Ascending aorta (tissue), 2 donors: ENCODE measurements around the gene SLC7A1. TPM values are rescaled to one million over a fixed set of nuclear protein-coding genes. Genes with fewer than 3 reads are reported as not detected.

ENCODE experiments used
- DNase-seq, 2 donors: peaks; one replicate each; pipeline ENCODE4 v3.0.0-alpha.2; 2019; ENCODE audit warnings: low spot score in 2 of 2
- H3K27ac ChIP-seq, 2 donors: fragments of 200-600 bp; sonication (generic); one replicate each; pipeline ENCODE4 v1.5.1; 2016 to 2017; ENCODE audit warnings: mild to moderate bottlenecking in 1 of 2
- H3K27me3 ChIP-seq: fragments of 200-600 bp; sonication (generic); one replicate; pipeline ENCODE4 v1.5.1; 2017
- H3K36me3 ChIP-seq, 2 donors: fragments of 200-600 bp; sonication (generic); one replicate each; pipeline ENCODE4 v1.5.1; 2016
- H3K4me1 ChIP-seq, 2 donors: fragments of 200-600 bp; sonication (generic); one replicate each; pipeline ENCODE4 v1.5.1; 2016 to 2017; ENCODE audit warnings: mild to moderate bottlenecking in 1 of 2
- H3K4me3 ChIP-seq, 2 donors: fragments of 200-600 bp; sonication (generic); one replicate each; pipeline ENCODE4 v1.5.1; 2016 to 2017; ENCODE audit warnings: mild to moderate bottlenecking in 1 of 2
- H3K9me3 ChIP-seq, 2 donors: fragments of 200-600 bp; sonication (generic); one replicate each; pipeline ENCODE4 v1.5.1; 2016
- intact Hi-C: fragments of 100-400 bp; cut with DNase I; formaldehyde crosslinking; loops from one replicate; pipeline ENCODE4 v1.15.1; 2023
- total RNA-seq: library from RNA; depleted of rRNA; stranded (reverse); fragments of >200 nt; gene quantifications from one replicate; pipeline ENCODE4 v1.1.0, GENCODE V29; 2016
- TF ChIP-seq, protein P1 (sequence below), 3 experiments: fragments of 200-600 bp in 2 of 3; fragments of 450-650 bp in 1 of 3; sonication (generic) in 2 of 3; IDR thresholded peaks; one replicate each; pipeline ENCODE4 v1.5.1; 2016 to 2019; ENCODE audit warnings: antibody characterized with exemption in 3 of 3, mild to moderate bottlenecking in 1 of 3, moderate library complexity in 1 of 3

Gene SLC7A1
- total RNA-seq, 1 donor from 2014 or later: 17.2 TPM

DNA sequence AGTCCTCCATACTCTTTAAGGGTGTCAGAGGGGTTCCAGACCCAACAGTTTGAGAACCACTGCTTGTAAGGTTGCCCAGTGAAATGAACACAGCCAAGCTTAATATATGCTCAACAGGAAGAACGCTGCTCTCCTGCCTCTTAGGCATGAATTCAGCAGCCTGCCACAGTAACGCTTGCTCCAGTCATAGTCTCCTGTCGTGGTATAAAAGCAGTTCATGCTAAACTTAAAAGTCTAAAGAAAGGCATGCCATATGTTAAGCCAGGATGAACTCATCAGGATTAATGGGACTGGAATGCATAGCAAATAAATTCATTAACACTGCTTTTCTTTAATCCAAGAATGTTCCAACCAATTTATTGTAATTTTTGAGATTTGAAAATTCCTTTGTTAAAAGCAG is 38.7 kb downstream of the SLC7A1 start:
- DNase-seq: no peak
- TF ChIP-seq, protein P1, sequence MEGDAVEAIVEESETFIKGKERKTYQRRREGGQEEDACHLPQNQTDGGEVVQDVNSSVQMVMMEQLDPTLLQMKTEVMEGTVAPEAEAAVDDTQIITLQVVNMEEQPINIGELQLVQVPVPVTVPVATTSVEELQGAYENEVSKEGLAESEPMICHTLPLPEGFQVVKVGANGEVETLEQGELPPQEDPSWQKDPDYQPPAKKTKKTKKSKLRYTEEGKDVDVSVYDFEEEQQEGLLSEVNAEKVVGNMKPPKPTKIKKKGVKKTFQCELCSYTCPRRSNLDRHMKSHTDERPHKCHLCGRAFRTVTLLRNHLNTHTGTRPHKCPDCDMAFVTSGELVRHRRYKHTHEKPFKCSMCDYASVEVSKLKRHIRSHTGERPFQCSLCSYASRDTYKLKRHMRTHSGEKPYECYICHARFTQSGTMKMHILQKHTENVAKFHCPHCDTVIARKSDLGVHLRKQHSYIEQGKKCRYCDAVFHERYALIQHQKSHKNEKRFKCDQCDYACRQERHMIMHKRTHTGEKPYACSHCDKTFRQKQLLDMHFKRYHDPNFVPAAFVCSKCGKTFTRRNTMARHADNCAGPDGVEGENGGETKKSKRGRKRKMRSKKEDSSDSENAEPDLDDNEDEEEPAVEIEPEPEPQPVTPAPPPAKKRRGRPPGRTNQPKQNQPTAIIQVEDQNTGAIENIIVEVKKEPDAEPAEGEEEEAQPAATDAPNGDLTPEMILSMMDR (IDR thresholded peaks at IDR 0.05): no peak
- H3K27ac ChIP-seq: no peak overlapping the region
- no peaks in the 10 kb centered on the region for H3K27me3 ChIP-seq
- H3K4me1 ChIP-seq: no peaks in the 10 kb centered on the region
- no peak overlapping the region for H3K4me3 ChIP-seq
- peaks cover 11 to 19% of the 10 kb centered on the region in 2 donors for H3K36me3 ChIP-seq
- intact Hi-C loops: no loop called here
- no peaks in the 10 kb centered on the region for H3K9me3 ChIP-seq

DNA sequence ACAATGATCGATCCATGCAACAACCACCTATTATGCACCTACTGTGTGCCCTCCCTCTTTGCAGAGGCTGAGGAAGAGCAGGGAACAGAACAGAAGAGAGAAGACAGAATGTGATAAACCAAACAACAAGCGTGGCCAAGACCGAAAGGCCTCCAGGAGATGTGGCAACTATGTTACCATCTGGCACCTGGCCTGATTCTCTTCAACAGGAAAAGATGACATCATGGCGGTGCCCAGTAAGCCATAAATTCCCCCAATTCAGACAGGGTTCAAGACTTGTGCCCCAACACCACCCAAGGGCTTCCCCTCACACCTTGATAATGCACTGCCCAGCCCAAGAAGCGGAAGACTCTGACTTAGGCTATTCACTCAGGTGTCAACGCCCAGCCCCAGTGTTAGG is 44.3 kb downstream of the SLC7A1 start:
- TF ChIP-seq, protein P1 (IDR thresholded peaks at IDR 0.05): no peak
- Histone ChIP-seq H3K36me3 (peaks cover 11 to 42% of the 10 kb centered on the region in 2 donors), H3K4me1 (no peaks in the 10 kb centered on the region), H3K4me3 (no peak overlapping the region), H3K27ac (no peak overlapping the region), H3K9me3 (no peaks in the 10 kb centered on the region), H3K27me3 (no peaks in the 10 kb centered on the region)
- no peak for DNase-seq
- intact Hi-C loops: no loop called here

DNA sequence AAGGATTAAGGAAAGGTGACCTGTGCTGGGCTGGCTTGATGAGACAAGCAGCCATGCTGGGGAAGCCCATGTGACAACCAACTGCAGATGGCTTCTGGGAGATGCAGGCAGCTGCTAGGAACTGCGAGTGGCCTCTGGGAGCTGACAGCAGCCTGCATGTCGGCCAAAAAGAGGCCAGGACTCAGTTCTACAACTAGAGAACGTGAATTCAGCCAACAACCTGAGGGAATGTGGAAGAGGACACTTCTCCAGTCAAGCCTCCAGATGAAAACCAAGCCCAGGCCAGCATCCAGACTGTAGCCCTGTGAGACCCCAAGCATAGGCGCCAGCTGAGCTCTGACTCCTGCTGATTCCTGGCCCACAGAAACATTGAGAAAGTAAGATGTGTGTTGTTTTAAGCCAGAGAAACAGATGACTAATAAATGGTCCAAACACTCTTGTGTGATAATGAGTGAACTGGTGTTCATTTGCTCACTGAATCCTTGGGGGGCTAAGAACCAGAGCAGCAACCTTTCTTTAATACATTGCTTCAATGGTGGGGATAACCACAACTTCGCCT is 45.0 kb downstream of the SLC7A1 start:
- H3K27me3 ChIP-seq: no peaks in the 10 kb centered on the region
- H3K27ac ChIP-seq: no peak overlapping the region
- TF ChIP-seq, protein P1 (IDR thresholded peaks at IDR 0.05): no peak
- intact Hi-C loops: no loop called here
- DNase-seq: no peak
- no peaks in the 10 kb centered on the region for H3K4me1 ChIP-seq
- H3K36me3 ChIP-seq: peaks cover 11 to 42% of the 10 kb centered on the region in 2 donors
- H3K4me3 ChIP-seq: no peak overlapping the region
- H3K9me3 ChIP-seq: no peaks in the 10 kb centered on the region

DNA sequence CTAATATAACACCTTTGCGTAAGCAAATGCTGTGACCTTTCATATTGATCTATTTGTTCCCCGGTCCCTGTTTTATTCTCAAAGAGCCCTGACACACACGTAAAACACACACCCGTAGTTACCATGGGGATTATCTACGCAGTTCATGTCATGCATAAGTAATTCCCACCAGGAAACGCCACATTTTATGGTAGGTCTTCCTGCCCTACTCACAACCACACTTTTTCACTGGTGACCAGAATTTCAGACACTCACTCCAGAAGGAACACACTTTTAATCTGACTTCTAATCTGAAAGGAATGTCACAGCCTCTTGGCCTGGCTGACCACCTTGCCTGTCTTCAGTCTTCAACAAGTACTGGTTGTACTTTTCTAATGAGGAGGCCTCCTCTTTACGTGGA is 46.8 kb downstream of the SLC7A1 start:
- Histone ChIP-seq H3K4me3 (no peak overlapping the region), H3K27ac (no peak overlapping the region), H3K36me3 (peaks cover 11 to 42% of the 10 kb centered on the region in 2 donors), H3K27me3 (no peaks in the 10 kb centered on the region), H3K4me1 (no peaks in the 10 kb centered on the region), H3K9me3 (no peaks in the 10 kb centered on the region)
- TF ChIP-seq, protein P1 (IDR thresholded peaks at IDR 0.05): no peak
- DNase-seq: no peak
- intact Hi-C loops: no loop called here

DNA sequence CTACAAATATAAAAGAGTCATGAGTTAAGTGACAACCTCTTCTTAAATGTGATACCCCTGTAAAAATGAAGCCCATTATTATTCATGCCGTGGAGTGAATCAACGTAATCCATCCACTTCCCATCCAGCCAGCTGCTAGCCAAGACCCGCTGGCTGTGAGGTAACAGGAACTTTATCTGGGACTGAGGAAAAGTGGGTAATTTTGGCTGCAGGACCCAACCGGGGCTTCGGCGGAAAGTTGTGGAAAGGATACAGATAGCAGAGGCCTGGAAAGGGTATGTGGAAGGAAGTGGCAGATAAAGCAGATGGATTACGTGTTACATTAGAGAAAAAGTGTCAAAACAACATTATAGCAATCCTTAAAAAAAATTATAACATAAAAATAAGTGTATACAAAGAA is 48.3 kb downstream of the SLC7A1 start:
- Histone ChIP-seq H3K27ac (no peak overlapping the region), H3K36me3 (peaks cover 0 to 26% of the 10 kb centered on the region in 2 donors), H3K4me3 (no peak overlapping the region), H3K27me3 (no peaks in the 10 kb centered on the region), H3K9me3 (no peaks in the 10 kb centered on the region), H3K4me1 (no peaks in the 10 kb centered on the region)
- DNase-seq: no peak
- TF ChIP-seq, protein P1 (IDR thresholded peaks at IDR 0.05): no peak
- intact Hi-C loops: no loop called here

DNA sequence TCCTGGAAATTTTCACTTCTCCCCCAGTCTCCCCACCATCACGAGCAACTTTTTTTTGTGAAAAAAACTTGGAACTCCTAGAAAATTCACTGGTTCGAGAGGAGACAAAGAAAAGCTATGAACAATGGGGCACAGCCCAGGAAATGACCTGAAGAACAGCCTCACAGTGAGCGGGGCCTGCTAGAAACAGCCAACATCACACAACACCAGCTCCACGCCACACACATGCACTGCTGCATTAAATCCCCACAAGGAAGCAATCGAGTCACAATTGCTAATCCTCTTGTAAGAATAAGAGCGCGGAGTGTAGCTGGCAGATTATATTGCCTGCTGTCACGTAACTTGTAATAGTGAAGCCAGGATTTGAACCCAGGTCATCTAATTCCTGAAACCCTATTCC is 48.8 kb downstream of the SLC7A1 start:
- no peaks in the 10 kb centered on the region for H3K27me3 ChIP-seq
- no peak overlapping the region for H3K27ac ChIP-seq
- no peaks in the 10 kb centered on the region for H3K4me1 ChIP-seq
- TF ChIP-seq, protein P1 (IDR thresholded peaks at IDR 0.05): no peak
- H3K36me3 ChIP-seq: peaks cover 0 to 22% of the 10 kb centered on the region in 2 donors
- H3K4me3 ChIP-seq: no peak overlapping the region
- no peaks in the 10 kb centered on the region for H3K9me3 ChIP-seq
- intact Hi-C loops: no loop called here
- no peak for DNase-seq
